Measurements from ENCODE around the gene PSMB2. TPM values are rescaled to one million over a fixed set of nuclear protein-coding genes. Genes with fewer than 3 reads are reported as not detected.

Gene PSMB2
- total and polyA plus RNA-seq, 9 donors, result 16.7 to 88.7 (median 36.9) TPM

DNA sequence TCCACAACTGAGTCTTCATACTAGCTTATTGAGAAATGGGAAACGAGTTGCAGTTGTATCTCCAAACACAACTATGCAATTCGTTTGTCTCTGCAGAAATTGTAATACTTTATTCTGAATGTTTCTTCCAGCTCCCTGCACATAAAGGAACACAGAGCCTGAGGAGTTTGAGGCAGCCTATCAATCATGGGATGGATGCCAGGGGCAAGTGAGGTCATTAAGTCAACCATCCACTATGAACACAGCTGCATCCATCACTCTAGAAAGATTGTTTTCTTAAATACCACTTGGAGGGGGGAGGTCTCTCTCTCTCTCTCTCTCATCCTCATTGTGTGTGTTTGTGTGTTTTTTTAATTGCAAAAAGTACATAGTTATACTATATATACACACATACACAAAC is 2.9 kb upstream of the PSMB2 start:
- intact Hi-C loops (cut with DNase I), result no loop called here
- Histone ChIP-seq H3K36me3 (no peaks in the 10 kb centered on the region), H3K9me3 (no peaks in the 10 kb centered on the region), H3K4me3 (no peak overlapping the region), H3K4me1 (ENCODE audit: insufficient read depth) (no peaks in the 10 kb centered on the region), H3K27ac (no peak overlapping the region), H3K27me3 (no peaks in the 10 kb centered on the region)
- TF ChIP-seq EP300 (IDR thresholded peaks at IDR 0.05) (no peak), POLR2A (IDR thresholded peaks at IDR 0.05) (no peak)
- TF ChIP-seq, protein P1, sequence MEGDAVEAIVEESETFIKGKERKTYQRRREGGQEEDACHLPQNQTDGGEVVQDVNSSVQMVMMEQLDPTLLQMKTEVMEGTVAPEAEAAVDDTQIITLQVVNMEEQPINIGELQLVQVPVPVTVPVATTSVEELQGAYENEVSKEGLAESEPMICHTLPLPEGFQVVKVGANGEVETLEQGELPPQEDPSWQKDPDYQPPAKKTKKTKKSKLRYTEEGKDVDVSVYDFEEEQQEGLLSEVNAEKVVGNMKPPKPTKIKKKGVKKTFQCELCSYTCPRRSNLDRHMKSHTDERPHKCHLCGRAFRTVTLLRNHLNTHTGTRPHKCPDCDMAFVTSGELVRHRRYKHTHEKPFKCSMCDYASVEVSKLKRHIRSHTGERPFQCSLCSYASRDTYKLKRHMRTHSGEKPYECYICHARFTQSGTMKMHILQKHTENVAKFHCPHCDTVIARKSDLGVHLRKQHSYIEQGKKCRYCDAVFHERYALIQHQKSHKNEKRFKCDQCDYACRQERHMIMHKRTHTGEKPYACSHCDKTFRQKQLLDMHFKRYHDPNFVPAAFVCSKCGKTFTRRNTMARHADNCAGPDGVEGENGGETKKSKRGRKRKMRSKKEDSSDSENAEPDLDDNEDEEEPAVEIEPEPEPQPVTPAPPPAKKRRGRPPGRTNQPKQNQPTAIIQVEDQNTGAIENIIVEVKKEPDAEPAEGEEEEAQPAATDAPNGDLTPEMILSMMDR (IDR thresholded peaks at IDR 0.05), result no peak
- no peak for DNase-seq
- WGBS, 3 donors, result 18 to 36% (median 23%) methylated on average over 2 of the region's 2 CpGs

DNA sequence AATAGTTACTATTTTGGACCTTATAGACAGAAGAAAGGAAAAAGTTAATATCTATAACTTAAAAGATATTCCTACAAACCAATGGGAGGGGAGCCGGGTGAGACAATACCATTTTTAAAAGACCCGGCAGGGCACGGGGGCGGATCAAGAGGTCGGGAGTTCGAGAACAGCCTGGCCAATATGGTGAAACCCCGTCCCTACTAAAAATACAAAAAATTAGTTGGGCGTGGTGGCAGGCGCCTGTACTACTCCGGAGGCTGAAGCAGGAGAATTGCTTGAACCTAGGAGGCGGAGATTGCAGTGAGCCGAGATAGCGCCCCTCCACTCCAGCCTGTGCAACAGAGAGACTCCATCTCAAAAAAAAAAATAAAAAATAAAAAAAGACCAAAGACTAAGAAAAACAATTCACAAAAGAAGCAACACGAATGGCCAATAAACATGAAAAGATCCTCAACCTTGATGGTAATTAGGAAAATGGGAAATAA is 1.2 kb upstream of the PSMB2 start:
- Histone ChIP-seq H3K27me3 (no peaks in the 10 kb centered on the region), H3K9me3 (no peaks in the 10 kb centered on the region), H3K27ac (no peak overlapping the region), H3K36me3 (no peaks in the 10 kb centered on the region), H3K4me3 (peak overlapping the region; percentile 60), H3K4me1 (ENCODE audit: insufficient read depth) (no peaks in the 10 kb centered on the region)
- DNase-seq, result peak in 2 of 5 donors; percentile 20 to 36
- intact Hi-C loops (cut with DNase I), result no loop called here
- 28 to 39% (median 35%) methylated on average over 14 of the region's 14 CpGs for WGBS, 3 donors
- TF ChIP-seq POLR2A (IDR thresholded peaks at IDR 0.05) (no peak), EP300 (IDR thresholded peaks at IDR 0.05) (no peak)
- TF ChIP-seq, protein P1 (IDR thresholded peaks at IDR 0.05), result no peak

DNA sequence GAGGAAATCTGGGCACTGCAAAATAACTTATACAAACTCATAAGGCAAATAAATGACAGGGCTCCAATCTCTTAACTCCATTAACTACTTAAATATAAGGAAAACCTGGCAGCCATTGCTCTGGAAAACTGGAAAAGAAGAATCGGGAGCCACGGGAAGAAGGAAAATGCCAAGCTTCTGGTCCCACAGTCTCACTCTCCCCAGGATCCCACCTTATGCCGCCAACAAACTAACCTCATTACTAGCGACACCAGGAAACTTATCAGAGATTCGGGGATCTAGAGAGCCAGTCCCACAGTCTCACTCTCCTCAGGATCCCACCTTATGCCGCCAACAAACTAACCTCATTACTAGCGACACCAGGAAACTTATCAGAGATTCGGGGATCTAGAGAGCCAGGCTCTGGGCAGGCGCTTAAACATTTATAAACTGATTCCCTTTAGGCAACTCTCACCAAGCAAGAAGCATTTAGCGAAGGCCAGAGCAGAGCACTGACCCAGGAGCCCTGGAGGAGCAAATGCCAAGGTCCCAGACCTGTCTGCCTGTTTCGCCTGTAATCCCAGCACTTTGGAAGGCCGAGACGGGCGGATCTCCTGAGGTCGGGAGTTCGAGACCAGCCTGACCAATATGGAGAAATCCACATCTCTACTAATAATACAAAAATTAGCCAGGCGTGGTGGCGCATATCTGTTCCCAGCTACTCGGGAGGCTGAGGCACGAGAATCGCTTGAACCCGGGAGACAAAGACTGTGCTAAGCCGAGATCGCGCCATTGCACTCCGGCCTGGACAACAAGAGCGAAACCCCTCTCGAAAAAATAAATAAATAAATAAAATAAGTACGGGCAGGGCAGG is 720 bp downstream of the PSMB2 start:
- 15 to 17% (median 15%) methylated on average over 29 of the region's 29 CpGs for WGBS, 3 donors

DNA sequence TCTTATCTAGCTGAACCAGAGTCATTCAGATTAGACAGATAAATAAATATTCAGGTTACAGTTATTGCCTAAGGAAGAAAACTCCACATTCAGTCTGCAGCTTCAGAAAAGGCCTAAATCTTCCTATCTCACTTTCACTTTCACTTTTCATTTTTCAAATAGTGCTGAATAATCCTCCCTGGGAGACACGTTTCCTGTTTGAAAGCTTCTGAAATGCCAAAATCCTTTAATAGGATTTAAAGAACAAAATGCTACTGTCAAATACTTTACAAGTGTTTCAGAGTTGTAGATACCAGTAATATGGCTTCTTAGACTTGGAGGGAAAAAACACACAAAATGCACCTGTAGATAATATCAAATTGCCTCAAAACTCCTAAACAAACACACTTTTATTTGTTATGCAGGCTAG is 3.9 kb downstream of the PSMB2 start:
- 0 to 2% (median 0%) methylated on average over 1 of the region's 1 CpG for WGBS, 3 donors
- no peaks in the 10 kb centered on the region for H3K36me3 ChIP-seq
- intact Hi-C loops (cut with DNase I), result no loop called here
- H3K27ac ChIP-seq, result peak overlapping the region in 1 of 2 donors; percentile 60
- no peak for TF ChIP-seq EP300 (IDR thresholded peaks at IDR 0.05)
- TF ChIP-seq, protein P1 (IDR thresholded peaks at IDR 0.05), result no peak
- TF ChIP-seq POLR2A (IDR thresholded peaks at IDR 0.05), result no peak
- peak overlapping the region; percentile 6 for H3K4me3 ChIP-seq
- no peaks in the 10 kb centered on the region for H3K27me3 ChIP-seq
- DNase-seq, result no peak
- no peaks in the 10 kb centered on the region for H3K9me3 ChIP-seq
- no peaks in the 10 kb centered on the region for H3K4me1 ChIP-seq (ENCODE audit: insufficient read depth)

More for the DNA sequence above, 720 bp downstream of the PSMB2 start:
- Histone ChIP-seq H3K9me3 (no peaks in the 10 kb centered on the region), H3K27ac (peak overlapping the region; percentile 54 to 77), H3K36me3 (no peaks in the 10 kb centered on the region), H3K27me3 (no peaks in the 10 kb centered on the region), H3K4me1 (ENCODE audit: insufficient read depth) (no peaks in the 10 kb centered on the region), H3K4me3 (peak overlapping the region; percentile 60)
- intact Hi-C loops (cut with DNase I), result no loop called here
- TF ChIP-seq POLR2A (IDR thresholded peaks at IDR 0.05) (no peak), EP300 (IDR thresholded peaks at IDR 0.05) (no peak)
- TF ChIP-seq, protein P1 (IDR thresholded peaks at IDR 0.05), result no peak
- DNase-seq, result peak in 1 of 5 donors; percentile 15

Data from ovary (tissue), 9 donors.